ENCODE results near the gene MAPK7.

The MAPK7 gene

DNA sequence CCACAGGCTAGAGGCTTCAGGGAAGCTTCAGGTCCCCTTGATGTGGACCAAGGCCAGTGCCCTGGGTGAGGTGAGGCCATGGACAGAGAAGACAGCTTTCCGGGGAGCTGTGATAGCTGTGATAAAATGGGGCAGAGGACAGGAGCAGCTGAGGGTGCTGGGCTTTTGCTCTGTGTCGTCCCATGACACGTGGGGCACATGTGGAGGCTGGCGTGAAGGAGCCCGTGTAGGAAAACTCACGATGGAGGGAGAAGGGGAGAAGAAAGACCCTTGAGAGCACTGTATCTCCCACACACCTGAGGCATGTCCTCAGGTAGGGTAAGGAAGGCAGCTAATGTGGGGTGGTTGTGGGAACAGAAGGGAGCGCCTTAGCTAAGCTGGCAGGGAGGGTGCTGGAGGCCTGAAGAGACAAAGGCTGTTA is 37.1 kb upstream of the MAPK7 start:
- no peak for DNase-seq (ENCODE audit: low read depth, low spot score)
- no peak overlapping the region for H3K4me3 ChIP-seq (ENCODE audit: low read depth, low read length)
- ChIA-PET POLR2A (interaction anchor here (1.3 to 1.4 kb wide), 2 partner anchors 13 to 106 kb away, joined by 3 to 4 read pairs; no protein-coding TSS in a partner anchor), CTCF (interaction anchor here (0.9 to 2.0 kb wide), 3 partner anchors 9 to 21 kb away, joined by 4 to 9 read pairs (median 5); partner anchors contain the start of gene B9D1)
- TF ChIP-seq, protein P1, sequence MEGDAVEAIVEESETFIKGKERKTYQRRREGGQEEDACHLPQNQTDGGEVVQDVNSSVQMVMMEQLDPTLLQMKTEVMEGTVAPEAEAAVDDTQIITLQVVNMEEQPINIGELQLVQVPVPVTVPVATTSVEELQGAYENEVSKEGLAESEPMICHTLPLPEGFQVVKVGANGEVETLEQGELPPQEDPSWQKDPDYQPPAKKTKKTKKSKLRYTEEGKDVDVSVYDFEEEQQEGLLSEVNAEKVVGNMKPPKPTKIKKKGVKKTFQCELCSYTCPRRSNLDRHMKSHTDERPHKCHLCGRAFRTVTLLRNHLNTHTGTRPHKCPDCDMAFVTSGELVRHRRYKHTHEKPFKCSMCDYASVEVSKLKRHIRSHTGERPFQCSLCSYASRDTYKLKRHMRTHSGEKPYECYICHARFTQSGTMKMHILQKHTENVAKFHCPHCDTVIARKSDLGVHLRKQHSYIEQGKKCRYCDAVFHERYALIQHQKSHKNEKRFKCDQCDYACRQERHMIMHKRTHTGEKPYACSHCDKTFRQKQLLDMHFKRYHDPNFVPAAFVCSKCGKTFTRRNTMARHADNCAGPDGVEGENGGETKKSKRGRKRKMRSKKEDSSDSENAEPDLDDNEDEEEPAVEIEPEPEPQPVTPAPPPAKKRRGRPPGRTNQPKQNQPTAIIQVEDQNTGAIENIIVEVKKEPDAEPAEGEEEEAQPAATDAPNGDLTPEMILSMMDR (IDR thresholded peaks at IDR 0.05; ENCODE audit: insufficient read depth, low read length, missing control alignments): no peak

DNA sequence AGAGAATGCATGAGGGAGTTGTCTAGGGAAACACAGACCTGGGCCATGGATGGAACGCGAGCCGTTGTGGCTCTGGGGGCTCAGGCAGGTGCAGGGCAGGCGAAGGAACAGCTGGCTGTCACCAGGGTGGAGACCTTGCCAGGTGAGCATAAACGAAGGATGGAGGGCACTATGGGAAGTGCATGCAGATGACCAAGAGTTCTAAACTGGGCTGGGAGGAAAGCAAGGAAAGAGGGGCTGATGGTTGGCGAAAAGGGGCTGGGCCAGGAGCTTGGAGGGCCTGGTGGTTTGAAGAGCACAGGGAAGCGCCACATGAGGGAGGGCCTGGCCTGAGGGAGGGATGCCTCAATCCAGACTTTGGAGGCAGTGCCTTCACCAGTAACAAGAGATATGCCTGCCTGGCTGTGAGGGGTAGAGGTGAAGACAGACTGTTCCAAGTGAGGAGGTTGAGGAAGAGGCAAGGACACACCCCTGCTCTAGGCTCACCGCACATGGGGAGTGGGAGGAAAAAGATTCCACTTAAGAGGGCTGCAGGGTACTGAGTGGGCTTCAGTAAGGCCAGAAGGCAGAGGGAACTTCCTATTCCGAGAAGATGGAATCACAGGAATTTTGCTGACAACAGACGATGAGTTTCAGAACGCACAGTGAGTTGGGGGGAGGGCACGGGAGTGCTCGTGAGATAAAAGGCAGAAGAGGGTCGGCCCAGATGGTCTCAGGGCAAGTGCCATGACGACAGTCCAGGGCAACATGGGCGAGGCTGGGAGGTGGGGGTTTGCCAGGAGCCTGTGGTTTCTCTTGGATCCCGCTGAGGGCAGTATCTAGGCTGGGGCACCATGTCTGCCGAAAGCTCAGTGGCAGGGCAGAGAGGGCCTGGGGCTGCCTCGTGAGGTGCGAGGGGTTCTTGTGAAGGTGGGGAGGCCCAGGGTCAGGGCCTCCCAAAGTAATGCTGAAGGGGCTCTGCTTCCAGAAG is 36.4 kb upstream of the MAPK7 start:
- no peak for DNase-seq (ENCODE audit: low read depth, low spot score)
- TF ChIP-seq, protein P1 (IDR thresholded peaks at IDR 0.05; ENCODE audit: insufficient read depth, low read length, missing control alignments): no peak
- CTCF ChIA-PET: interaction anchor here (0.8 to 2.0 kb wide), 5 partner anchors 9 to 21 kb away, joined by 3 to 9 read pairs (median 4); partner anchors contain the start of gene B9D1
- POLR2A ChIA-PET: interaction anchor here (1.4 kb wide), 1 partner anchor 12 kb away, joined by 4 read pairs; no protein-coding TSS in a partner anchor
- no peak overlapping the region for H3K4me3 ChIP-seq (ENCODE audit: low read depth, low read length)

DNA sequence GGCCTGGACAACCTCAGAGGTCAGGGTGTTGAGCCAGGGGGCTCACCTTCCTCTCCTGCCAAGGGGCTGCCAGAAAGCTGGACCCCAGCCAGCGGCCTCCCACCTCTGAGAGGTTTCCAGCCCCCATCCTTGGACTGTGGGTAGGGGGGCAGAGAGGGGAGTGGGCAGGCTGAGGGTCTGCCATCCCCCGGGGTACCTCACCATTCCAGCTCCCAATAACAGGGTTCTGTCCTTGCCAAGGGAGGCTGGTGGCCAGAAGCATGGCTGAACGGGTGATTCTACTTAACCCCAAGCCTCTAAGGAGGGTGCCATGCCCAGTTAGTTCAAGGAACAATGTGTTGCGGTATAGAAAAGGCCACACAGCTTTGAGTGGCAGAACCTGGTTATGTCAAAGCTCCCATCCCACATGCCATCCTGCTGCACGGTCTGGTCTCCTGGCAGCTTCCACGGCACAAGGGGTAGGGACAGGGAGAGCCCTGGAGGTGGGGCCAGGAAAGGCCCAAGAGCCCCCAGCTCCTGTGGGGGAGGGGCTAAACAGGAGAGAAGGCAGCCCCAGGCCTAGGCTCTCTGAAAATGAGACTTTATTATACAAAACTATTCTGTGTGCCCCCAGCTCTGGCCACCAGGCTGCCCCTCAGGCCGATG is 35.6 kb upstream of the MAPK7 start:
- CTCF ChIA-PET: interaction anchor here (0.8 to 1.1 kb wide), 4 partner anchors 10 to 113 kb away, joined by 3 to 4 read pairs (median 4); no protein-coding TSS in a partner anchor
- DNase-seq (ENCODE audit: low read depth, low spot score): no peak
- TF ChIP-seq, protein P1 (IDR thresholded peaks at IDR 0.05; ENCODE audit: insufficient read depth, low read length, missing control alignments): no peak
- POLR2A ChIA-PET: no interaction called here
- H3K4me3 ChIP-seq (ENCODE audit: low read depth, low read length): no peak overlapping the region

GRCh38 chr17:19343256-19343630 is 35.1 kb upstream of the MAPK7 start:
- H3K4me3 ChIP-seq (ENCODE audit: low read depth, low read length): no peak overlapping the region
- TF ChIP-seq, protein P1 (IDR thresholded peaks at IDR 0.05; ENCODE audit: insufficient read depth, low read length, missing control alignments): no peak
- ChIA-PET CTCF (interaction anchor here (0.8 to 1.1 kb wide), 3 partner anchors 10 to 113 kb away, joined by 3 to 4 read pairs (median 3); no protein-coding TSS in a partner anchor), POLR2A (no interaction called here)
- no peak for DNase-seq (ENCODE audit: low read depth, low spot score)

DNA sequence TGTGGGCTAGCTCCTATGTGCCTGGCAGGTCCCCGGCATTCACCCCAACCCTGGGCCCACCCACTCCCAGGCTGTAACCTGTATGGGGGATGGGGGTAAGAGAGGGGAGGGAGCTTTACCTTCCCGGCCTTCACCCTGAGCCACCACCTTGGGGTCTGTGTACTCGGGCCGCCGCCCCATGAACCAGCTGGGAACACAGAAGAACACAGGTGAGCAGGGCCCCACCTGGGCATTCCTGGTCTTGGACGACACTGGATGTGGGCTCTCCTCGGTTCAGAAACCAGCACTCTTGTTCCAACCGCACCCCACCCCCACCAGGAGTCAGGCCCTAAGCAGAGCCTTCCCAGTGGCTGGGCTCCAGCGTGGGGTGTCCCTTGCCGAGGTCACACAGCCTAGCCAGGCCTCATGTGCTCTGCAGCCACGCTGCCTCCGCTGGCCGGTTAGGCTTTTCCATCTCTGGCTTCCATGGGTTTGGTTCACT is 34.6 kb upstream of the MAPK7 start:
- TF ChIP-seq, protein P1 (IDR thresholded peaks at IDR 0.05; ENCODE audit: insufficient read depth, low read length, missing control alignments): no peak
- no peak overlapping the region for H3K4me3 ChIP-seq (ENCODE audit: low read depth, low read length)
- no peak for DNase-seq (ENCODE audit: low read depth, low spot score)
- ChIA-PET CTCF (interaction anchor here (0.8 to 1.1 kb wide), 2 partner anchors 103 to 112 kb away, joined by 3 to 4 read pairs; no protein-coding TSS in a partner anchor), POLR2A (no interaction called here)
